H1 (cell line): ENCODE data around the gene SIGLEC7.

Source experiments
- EZH2 ChIP-seq: fragments of 200-600 bp; sonication (generic); IDR thresholded peaks from 2 replicates; pipeline ENCODE4 v1.7.1; 2012; ENCODE audit warnings: low read depth, mild to moderate bottlenecking, moderate library complexity, low read length, inconsistent platforms; ENCODE audit not compliant: severe bottlenecking
- POLR2A ChIP-seq, 2 experiments: IDR thresholded peaks; 1 replicate in 1 of 2; 2 replicates in 1 of 2; pipeline ENCODE4 v1.6.1; 2011; ENCODE audit warnings: low read depth in 2 of 2, low read length in 2 of 2, mild to moderate bottlenecking in 2 of 2; ENCODE audit errors: control extremely low read depth in 1 of 2
- SIN3A ChIP-seq, 2 experiments: IDR thresholded peaks in 1 of 2; conservative IDR thresholded peaks in 1 of 2; 2 replicates each; pipeline ENCODE4 v1.6.1; 2011 to 2012; ENCODE audit warnings: low read length in 2 of 2, improper control_type of control experiment in 1 of 2, low read depth in 1 of 2, mild to moderate bottlenecking in 1 of 2
- TBP ChIP-seq: IDR thresholded peaks from 2 replicates; pipeline ENCODE4 v1.6.1; 2011; ENCODE audit warnings: low read depth, low read length, improper control_type of control experiment
- TEAD4 ChIP-seq: IDR thresholded peaks from 2 replicates; pipeline ENCODE4 v1.6.1; 2012; ENCODE audit warnings: low read depth, low read length, inconsistent platforms, mixed read lengths
- YY1 ChIP-seq: IDR thresholded peaks from 2 replicates; pipeline ENCODE4 v1.6.1; 2011; ENCODE audit warnings: low read depth, mild to moderate bottlenecking, low read length
- TF ChIP-seq, protein P1 (sequence below), 3 experiments: IDR thresholded peaks; 1 replicate in 2 of 3; 2 replicates in 1 of 3; pipeline versions ENCODE4 v1.5.1 to v1.6.1; 2011; ENCODE audit warnings: low read length in 3 of 3, mild to moderate bottlenecking in 3 of 3, inconsistent platforms in 2 of 3, low read depth in 1 of 3, moderate library complexity in 1 of 3; ENCODE audit not compliant: insufficient read depth in 1 of 3; ENCODE audit errors: control extremely low read depth in 1 of 3

DNA sequence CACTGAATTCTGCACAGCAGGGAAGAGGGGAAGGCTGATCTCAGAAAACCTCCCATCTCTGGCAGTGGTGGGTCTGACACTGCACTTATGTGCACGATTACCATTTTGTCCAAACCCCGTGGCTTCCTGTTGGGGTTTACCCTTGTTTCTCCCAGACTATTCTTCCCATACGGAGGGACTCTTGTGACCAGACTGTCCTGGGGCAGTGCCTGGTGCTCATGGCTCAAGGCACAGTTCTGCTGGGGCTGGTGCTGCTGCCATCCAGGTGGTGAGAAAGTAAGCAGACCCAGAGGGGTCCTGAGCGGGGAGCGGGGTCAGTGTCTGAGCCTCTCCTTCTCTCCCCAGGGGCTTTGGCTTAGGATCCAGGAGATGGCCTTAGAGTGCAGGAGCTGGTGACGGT, 22.5 kb upstream of the SIGLEC7 start:
- TF ChIP-seq TEAD4 (no peak), EZH2 (no peak), YY1 (no peak), POLR2A (IDR thresholded peaks at IDR 0.05; ENCODE audit: control extremely low read depth in 1 of 2, low read depth in 2 of 2, low read length in 2 of 2) (no peak), TBP (no peak), SIN3A (conservative IDR thresholded peaks at IDR 0.05 in 1 of 2, IDR thresholded peaks at IDR 0.05 in 1 of 2; ENCODE audit: low read depth in 1 of 2, low read length in 2 of 2) (no peak)
- TF ChIP-seq, protein P1, sequence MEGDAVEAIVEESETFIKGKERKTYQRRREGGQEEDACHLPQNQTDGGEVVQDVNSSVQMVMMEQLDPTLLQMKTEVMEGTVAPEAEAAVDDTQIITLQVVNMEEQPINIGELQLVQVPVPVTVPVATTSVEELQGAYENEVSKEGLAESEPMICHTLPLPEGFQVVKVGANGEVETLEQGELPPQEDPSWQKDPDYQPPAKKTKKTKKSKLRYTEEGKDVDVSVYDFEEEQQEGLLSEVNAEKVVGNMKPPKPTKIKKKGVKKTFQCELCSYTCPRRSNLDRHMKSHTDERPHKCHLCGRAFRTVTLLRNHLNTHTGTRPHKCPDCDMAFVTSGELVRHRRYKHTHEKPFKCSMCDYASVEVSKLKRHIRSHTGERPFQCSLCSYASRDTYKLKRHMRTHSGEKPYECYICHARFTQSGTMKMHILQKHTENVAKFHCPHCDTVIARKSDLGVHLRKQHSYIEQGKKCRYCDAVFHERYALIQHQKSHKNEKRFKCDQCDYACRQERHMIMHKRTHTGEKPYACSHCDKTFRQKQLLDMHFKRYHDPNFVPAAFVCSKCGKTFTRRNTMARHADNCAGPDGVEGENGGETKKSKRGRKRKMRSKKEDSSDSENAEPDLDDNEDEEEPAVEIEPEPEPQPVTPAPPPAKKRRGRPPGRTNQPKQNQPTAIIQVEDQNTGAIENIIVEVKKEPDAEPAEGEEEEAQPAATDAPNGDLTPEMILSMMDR (IDR thresholded peaks at IDR 0.05; ENCODE audit: control extremely low read depth in 1 of 3, insufficient read depth in 1 of 3, low read depth in 1 of 3, low read length in 3 of 3) = no peak
